Right atrium auricular region (tissue), 2 donors: ENCODE results near the gene FAM227A. TPM values are rescaled to one million over a fixed set of nuclear protein-coding genes. Genes with fewer than 3 reads are reported as not detected.
"Not testable (repeated sequence)": the region's sequence is repeated elsewhere in the genome, so short reads cannot be mapped to it uniquely, and the experiment has no call there.

Experiments used
- DNase-seq: peaks from one replicate; pipeline ENCODE4 v3.0.0-alpha.2; 2019; ENCODE audit warnings: low spot score
- H3K27ac ChIP-seq, 2 donors: fragments of 200-600 bp; sonication (generic); 1 replicate in 1 of 2; 2 replicates in 1 of 2; pipeline ENCODE4 v1.5.1; 2016 to 2019
- H3K27me3 ChIP-seq, 2 donors: fragments of 200-600 bp; sonication (generic); one replicate each; pipeline versions ENCODE4 v1.5.1 to v1.6.0; 2017 to 2019
- H3K36me3 ChIP-seq: fragments of 200-600 bp; sonication (generic); one replicate; pipeline ENCODE4 v1.5.1; 2016
- H3K4me1 ChIP-seq, 2 donors: fragments of 200-600 bp; sonication (generic); one replicate each; pipeline versions ENCODE4 v1.5.1 to v1.6.0; 2017 to 2019
- H3K4me3 ChIP-seq, 2 donors: fragments of 200-600 bp; sonication (generic); 1 replicate in 1 of 2; 2 replicates in 1 of 2; pipeline ENCODE4 v1.5.1; 2017 to 2019; ENCODE audit warnings: mild to moderate bottlenecking in 1 of 2, moderate library complexity in 1 of 2
- H3K9me3 ChIP-seq, 2 donors: fragments of 200-600 bp; sonication (generic); one replicate each; pipeline ENCODE4 v1.5.1; 2019
- total RNA-seq, 2 donors: library from RNA; depleted of rRNA; stranded (reverse); fragments of >200 nt; gene quantifications; one replicate each; pipeline ENCODE4 v1.1.0, GENCODE V29; 2016
- TF ChIP-seq, protein P1 (sequence below), 2 donors: fragments of 200-600 bp; sonication (generic); IDR thresholded peaks; one replicate each; pipeline ENCODE4 v1.5.1; 2019; ENCODE audit warnings: antibody characterized with exemption in 2 of 2

FAM227A gene
- total RNA-seq, 2 donors from 2014 or later = 0.70 to 1.1 TPM

DNA sequence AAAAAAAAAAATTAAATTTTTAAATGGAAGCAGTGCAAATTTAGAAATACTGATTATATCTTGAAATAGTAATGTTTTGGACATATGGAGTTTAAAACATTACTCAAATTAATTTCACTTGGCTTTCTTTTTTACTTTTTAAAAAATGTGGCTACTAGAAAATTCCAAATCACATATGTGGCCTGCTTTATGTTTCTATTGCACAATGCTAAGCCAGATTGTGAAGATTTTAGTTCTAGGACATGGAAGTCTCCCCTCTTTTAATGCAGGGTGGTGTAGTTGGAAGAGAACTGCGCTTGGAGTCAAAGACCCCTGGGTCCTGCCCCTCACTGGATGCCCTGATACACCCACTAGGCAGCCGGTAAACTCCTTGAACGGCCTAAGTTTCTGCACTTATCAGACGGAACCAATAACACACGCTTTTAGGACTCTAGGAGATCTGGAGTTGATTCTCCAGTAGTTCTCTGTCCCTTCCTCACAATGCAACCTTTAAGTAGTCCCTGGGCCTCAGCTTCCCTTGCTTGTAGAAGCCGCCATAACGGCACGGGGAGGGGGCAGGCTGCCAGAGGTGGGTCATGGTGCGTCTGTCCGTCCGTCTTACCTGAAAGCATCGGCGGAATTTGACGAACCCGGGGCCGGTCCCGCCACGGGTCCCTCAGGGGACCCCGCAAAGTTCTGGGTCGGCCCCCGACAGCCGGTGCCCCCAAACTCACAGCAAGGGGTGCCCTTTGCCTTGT is 505 bp downstream of the FAM227A start:
- peak overlapping the region; percentile 89 to 91 for H3K27ac ChIP-seq
- H3K4me1 ChIP-seq = peaks cover 0 to 19% of the 10 kb centered on the region in 2 donors
- TF ChIP-seq, protein P1, sequence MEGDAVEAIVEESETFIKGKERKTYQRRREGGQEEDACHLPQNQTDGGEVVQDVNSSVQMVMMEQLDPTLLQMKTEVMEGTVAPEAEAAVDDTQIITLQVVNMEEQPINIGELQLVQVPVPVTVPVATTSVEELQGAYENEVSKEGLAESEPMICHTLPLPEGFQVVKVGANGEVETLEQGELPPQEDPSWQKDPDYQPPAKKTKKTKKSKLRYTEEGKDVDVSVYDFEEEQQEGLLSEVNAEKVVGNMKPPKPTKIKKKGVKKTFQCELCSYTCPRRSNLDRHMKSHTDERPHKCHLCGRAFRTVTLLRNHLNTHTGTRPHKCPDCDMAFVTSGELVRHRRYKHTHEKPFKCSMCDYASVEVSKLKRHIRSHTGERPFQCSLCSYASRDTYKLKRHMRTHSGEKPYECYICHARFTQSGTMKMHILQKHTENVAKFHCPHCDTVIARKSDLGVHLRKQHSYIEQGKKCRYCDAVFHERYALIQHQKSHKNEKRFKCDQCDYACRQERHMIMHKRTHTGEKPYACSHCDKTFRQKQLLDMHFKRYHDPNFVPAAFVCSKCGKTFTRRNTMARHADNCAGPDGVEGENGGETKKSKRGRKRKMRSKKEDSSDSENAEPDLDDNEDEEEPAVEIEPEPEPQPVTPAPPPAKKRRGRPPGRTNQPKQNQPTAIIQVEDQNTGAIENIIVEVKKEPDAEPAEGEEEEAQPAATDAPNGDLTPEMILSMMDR (IDR thresholded peaks at IDR 0.05) = no peak
- no peaks in the 10 kb centered on the region for H3K36me3 ChIP-seq
- DNase-seq = no peak
- peak overlapping the region; percentile 64 to 93 for H3K4me3 ChIP-seq
- no peaks in the 10 kb centered on the region for H3K9me3 ChIP-seq
- no peaks in the 10 kb centered on the region for H3K27me3 ChIP-seq

GRCh38 chr22:38653741-38654140 is 2.5 kb downstream of the FAM227A start:
- Histone ChIP-seq H3K4me3 (no peak overlapping the region), H3K4me1 (peaks cover 0 to 19% of the 10 kb centered on the region in 2 donors), H3K27me3 (no peaks in the 10 kb centered on the region), H3K9me3 (no peaks in the 10 kb centered on the region), H3K27ac (no peak overlapping the region), H3K36me3 (no peaks in the 10 kb centered on the region)
- no peak for DNase-seq
- TF ChIP-seq, protein P1 (IDR thresholded peaks at IDR 0.05) = no peak

- Histone ChIP-seq H3K9me3 (no peaks in the 10 kb centered on the region), H3K4me3 (no peak overlapping the region), H3K4me1 (peaks cover 0 to 13% of the 10 kb centered on the region in 2 donors), H3K27me3 (no peaks in the 10 kb centered on the region), H3K27ac (no peak overlapping the region), H3K36me3 (no peaks in the 10 kb centered on the region)
- no peak for DNase-seq
- TF ChIP-seq, protein P1 (IDR thresholded peaks at IDR 0.05) = no peak
Measured at GRCh38 chr22:38652859-38653258, 3.3 kb downstream of the FAM227A start.

DNA sequence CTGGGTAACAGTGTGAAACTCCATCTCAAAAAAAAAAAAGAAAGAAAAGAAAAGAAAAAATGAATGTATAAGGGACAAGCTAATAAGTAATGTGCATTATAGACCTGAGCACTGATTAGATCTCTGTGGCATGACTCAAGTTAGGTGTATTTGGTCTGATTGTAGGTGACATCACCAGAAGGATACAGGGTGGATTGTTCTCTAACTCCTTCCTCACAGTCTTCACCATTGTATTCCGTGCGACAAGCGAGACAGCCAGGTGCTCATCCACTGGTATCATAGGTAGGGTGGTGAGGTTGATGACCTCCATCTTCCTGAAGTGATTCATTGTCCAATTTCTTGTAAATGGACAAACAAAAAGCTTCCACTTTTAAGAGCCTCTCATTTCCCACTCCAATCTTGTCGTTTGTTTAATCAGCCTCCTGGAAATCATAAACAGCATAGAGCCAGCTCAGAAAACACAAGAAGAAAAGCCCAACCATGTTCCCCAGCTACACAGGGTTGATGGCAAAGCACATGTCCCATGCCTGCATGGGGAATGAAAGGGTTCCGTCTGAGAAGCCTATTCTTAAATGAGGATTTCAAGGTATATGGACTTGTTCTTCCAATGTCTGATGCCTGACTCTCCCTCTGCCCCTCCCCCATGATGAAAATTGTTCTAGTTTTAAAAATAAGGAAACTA is 6.2 kb downstream of the FAM227A start:
- Histone ChIP-seq H3K4me3 (no peak overlapping the region), H3K27me3 (no peaks in the 10 kb centered on the region), H3K36me3 (no peaks in the 10 kb centered on the region), H3K4me1 (no peaks in the 10 kb centered on the region), H3K27ac (no peak overlapping the region), H3K9me3 (no peaks in the 10 kb centered on the region)
- no peak for DNase-seq
- TF ChIP-seq, protein P1 (IDR thresholded peaks at IDR 0.05) = no peak

GRCh38 chr22:38645430-38645829 is 10.8 kb downstream of the FAM227A start:
- Histone ChIP-seq H3K27me3 (no peaks in the 10 kb centered on the region), H3K4me1 (no peaks in the 10 kb centered on the region), H3K27ac (no peak overlapping the region), H3K9me3 (no peaks in the 10 kb centered on the region), H3K4me3 (no peak overlapping the region), H3K36me3 (no peaks in the 10 kb centered on the region)
- TF ChIP-seq, protein P1 (IDR thresholded peaks at IDR 0.05) = no peak
- no peak for DNase-seq

- H3K36me3 ChIP-seq, DNase-seq, H3K27ac ChIP-seq, H3K27me3 ChIP-seq, H3K4me1 ChIP-seq, H3K4me3 ChIP-seq, H3K9me3 ChIP-seq: not testable (repeated sequence)
Measured at GRCh38 chr22:38644245-38644644, 11.9 kb downstream of the FAM227A start.
